ENCODE data around the gene ROR1.

ROR1 gene

GRCh38 chr1:64117492-64117891, 343.7 kb downstream of the ROR1 start:
- no peak for DNase-seq

- no peak for DNase-seq
These were observed 348.1 kb downstream of the ROR1 start for GRCh38 chr1:64121766-64122385.

GRCh38 chr1:64122588-64122987, 348.8 kb downstream of the ROR1 start:
- DNase-seq = no peak

GRCh38 chr1:64124704-64125440, 351.1 kb downstream of the ROR1 start:
- DNase-seq = no peak

GRCh38 chr1:64126581-64126980, 352.8 kb downstream of the ROR1 start:
- no peak for DNase-seq

- DNase-seq = no peak
These were observed 353.5 kb downstream of the ROR1 start for GRCh38 chr1:64127297-64127696.

- no peak for DNase-seq
These were observed 355.9 kb downstream of the ROR1 start for GRCh38 chr1:64129701-64130100.

- no peak for DNase-seq
These were observed 357.3 kb downstream of the ROR1 start for GRCh38 chr1:64131155-64131554.

- no peak for DNase-seq
These were observed 359.2 kb downstream of the ROR1 start for GRCh38 chr1:64133036-64133435.

- DNase-seq = no peak
These were observed 361.8 kb downstream of the ROR1 start for GRCh38 chr1:64135462-64136223.

GRCh38 chr1:64136296-64136695, 362.5 kb downstream of the ROR1 start:
- no peak for DNase-seq

GRCh38 chr1:64136752-64137411, 363.1 kb downstream of the ROR1 start:
- DNase-seq = peak; percentile 47

- no peak for DNase-seq
These were observed 363.6 kb downstream of the ROR1 start for GRCh38 chr1:64137412-64137803.

- no peak for DNase-seq
These were observed 366.1 kb downstream of the ROR1 start for GRCh38 chr1:64139877-64140276.

GRCh38 chr1:64140596-64140995, 366.8 kb downstream of the ROR1 start:
- no peak for DNase-seq

- no peak for DNase-seq
These were observed 373.4 kb downstream of the ROR1 start for GRCh38 chr1:64147045-64147724.

- no peak for DNase-seq
These were observed 373.9 kb downstream of the ROR1 start for GRCh38 chr1:64147759-64148158.

GRCh38 chr1:64150266-64150665, 376.4 kb downstream of the ROR1 start:
- DNase-seq = no peak

- DNase-seq = no peak
These were observed 377.0 kb downstream of the ROR1 start for GRCh38 chr1:64150729-64151230.

GRCh38 chr1:64155278-64155677, 381.5 kb downstream of the ROR1 start:
- DNase-seq = no peak

- DNase-seq = no peak
These were observed 387.6 kb downstream of the ROR1 start for GRCh38 chr1:64161357-64161941.

- DNase-seq = no peak
These were observed 388.3 kb downstream of the ROR1 start for GRCh38 chr1:64162151-64162550.

All from NCI-H774 (cell line).